GM19372 (cell line): ENCODE measurements around the gene LMTK3.

Experiments used
- ATAC-seq: cut with Tn5 transposase; IDR thresholded peaks from one replicate; pipeline ENCODE4 v1.9.1; 2021; ENCODE audit warnings: mild to moderate bottlenecking, low read depth, moderate library complexity; ENCODE audit not compliant: unreplicated experiment

The LMTK3 gene

GRCh38 chr19:48474084-48474592 lies 37.5 kb downstream of the LMTK3 start:
- ATAC-seq = no peak

- ATAC-seq = no peak
Observed at GRCh38 chr19:48473161-48473966, 38.3 kb downstream of the LMTK3 start.

- no peak for ATAC-seq
Observed at GRCh38 chr19:48471836-48472235, 39.8 kb downstream of the LMTK3 start.

DNA sequence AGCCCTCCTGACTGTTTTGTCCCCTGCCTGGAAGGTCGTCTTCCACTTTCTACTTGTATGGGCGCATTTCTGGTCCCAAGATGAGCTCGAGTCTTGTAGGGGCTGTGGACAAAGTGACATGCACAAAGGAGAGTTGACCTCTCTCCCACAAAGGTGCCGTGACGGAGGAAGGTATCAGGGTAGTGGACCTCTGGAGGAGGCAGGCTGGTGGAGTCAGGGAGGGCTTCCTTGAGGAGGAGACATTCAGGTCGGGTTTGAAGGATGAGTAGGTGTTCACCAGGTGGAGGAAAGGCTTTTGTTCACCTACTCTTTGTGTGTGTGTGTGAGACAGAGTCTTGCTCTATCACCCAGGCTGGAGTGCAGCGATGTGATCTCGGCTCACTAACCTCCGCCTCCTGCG lies 40.8 kb downstream of the LMTK3 start:
- ATAC-seq = no peak

- ATAC-seq = no peak
Observed at GRCh38 chr19:48469934-48470680, 41.5 kb downstream of the LMTK3 start.

DNA sequence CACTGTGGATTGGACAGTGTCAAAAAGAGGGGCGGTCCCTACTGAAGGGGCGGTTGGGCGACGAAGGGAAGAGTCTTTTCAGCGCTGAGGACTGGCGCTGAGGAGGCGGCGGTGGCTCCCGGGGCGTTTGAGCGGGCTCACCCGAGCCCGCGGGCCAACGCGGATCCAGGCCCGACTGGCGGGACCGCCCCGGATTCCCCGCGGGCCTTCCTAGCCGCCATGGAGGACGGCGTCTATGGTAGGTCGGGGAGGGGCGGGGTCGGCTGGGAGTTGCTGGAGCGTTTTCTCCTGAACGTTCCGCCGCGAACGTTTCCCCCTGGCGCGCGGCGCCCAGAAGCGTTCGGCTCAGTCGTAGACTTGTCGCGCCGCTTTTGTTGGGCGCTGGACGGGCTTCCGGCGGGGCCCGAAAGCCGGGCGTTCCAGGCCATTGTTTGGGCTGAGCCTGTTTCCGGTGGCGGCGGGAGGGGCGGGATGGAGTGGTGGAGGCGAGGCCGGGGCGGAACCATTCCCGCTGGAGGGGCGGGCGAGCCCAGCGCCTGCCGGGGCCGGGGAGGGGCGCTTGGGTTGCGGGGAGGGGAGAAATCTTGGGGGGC lies 42.2 kb downstream of the LMTK3 start, which contains the start of gene CYTH2:
CYTH2 (plus strand) TSS at position 81 of the 593 bp plus-strand sequence; CDS start at position 220, 139 bp downstream.
- ATAC-seq = peak; percentile 18

DNA sequence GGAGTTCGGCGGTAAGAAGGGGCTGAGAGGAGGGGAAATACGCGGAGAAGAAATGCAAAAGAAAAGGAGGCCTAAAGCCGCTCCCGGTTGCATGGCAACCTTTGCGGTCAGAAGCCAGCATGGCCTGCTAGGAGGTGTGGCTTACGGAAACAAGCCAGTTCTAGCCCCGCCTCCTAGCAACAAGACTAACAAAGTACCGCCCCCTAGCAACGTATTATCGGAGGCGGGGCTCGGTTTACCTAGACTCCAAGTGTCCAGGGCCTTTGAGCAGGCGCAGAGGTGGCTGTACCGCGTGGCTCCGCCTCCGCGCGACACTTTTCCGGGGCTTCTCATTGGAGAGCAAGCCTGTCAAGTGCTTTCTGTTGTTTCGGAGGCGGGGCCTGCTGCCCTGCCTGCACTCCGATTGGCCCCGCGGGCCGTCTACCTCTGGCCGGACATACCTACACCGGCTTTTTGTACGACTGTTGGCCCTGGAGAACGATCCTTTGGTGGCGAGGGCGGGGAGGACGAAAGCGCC lies 42.8 kb downstream of the LMTK3 start:
- ATAC-seq = peak; percentile 91

GRCh38 chr19:48466561-48467325 lies 44.9 kb downstream of the LMTK3 start:
- ATAC-seq = no peak

- ATAC-seq = no peak
Observed at GRCh38 chr19:48465215-48465614, 46.4 kb downstream of the LMTK3 start.

DNA sequence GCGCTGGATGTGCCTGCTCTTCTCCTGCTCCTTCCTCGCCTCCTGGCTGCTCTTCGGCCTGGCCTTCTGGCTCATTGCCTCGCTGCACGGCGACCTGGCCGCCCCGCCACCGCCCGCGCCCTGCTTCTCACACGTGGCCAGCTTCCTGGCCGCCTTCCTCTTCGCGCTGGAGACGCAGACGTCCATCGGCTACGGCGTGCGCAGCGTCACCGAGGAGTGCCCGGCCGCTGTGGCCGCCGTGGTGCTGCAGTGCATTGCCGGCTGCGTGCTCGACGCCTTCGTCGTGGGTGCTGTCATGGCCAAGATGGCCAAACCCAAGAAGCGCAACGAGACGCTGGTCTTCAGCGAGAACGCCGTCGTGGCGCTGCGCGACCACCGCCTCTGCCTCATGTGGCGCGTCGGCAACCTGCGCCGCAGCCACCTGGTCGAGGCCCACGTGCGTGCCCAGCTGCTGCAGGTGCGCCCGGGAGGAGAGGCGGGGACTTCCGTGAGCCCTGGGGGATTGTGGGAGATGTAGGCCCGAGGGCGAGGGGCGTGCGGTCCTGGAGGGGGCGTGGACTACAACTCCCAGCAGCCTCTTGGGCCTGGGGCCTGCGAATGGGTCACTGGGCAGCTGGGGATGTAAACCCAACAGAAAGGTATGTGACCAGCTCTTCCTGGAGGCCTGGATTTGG lies 49.5 kb downstream of the LMTK3 start:
- no peak for ATAC-seq

GRCh38 chr19:48461651-48461981 lies 50.0 kb downstream of the LMTK3 start:
- no peak for ATAC-seq

DNA sequence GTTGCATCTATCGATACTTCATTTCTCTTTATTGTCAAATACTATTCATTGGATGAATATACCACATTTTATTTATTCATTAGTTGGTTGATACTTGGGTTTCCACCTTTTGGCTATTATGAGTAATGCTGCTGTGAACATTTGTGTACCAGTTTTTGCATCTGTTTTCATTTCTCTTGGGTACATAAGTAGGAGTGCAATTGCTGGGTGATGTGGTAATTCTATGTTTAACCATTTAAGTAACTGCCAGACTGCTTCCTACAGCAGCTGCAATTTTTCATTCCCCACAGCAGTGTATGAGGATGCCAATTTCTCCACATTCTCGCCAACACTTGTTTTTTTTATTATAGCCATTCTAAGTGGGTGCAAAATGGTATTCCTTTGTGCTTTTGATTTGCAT lies 53.6 kb downstream of the LMTK3 start:
- no peak for ATAC-seq

GRCh38 chr19:48456864-48457263 lies 54.8 kb downstream of the LMTK3 start:
- no peak for ATAC-seq

DNA sequence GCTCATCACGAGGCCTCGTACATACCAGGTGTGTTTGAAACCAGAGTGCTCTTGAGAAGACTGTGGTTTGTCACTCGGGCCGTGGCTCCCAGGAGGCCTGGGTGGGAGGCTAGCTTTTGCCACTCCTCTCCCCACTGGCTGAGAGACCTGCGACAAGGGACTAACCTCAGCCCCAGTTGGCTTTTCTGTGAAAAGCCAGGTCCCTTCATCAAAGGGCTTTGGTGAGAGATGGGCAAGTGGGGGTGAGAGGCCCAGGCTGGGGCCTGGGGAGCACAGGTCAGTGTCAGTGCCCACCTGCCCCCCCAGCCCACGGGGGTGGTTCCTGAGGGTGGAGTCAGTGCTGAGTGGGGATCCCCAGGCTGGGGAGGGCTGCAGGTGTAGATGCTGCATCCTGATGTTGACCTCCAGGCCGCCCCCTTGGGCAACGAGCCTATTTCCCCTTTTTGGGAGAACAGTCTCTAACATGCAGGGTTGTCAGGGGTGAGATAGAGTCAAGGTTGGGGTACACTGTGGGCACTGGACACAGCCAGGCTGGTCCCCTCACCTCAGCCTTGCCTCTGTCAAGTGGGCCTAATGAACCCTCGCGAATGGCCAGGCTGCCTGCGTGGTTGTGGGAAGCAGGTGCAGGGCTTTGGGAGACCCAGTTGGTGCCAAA lies 55.6 kb downstream of the LMTK3 start:
- ATAC-seq = no peak

GRCh38 chr19:48455171-48455907 lies 56.3 kb downstream of the LMTK3 start, which contains the start of gene KCNJ14:
KCNJ14 (plus strand) TSS chr19:48455574; CDS start chr19:48461725, 6,151 bp downstream.
- ATAC-seq = no peak

GRCh38 chr19:48454150-48454730 lies 57.4 kb downstream of the LMTK3 start:
- no peak for ATAC-seq

DNA sequence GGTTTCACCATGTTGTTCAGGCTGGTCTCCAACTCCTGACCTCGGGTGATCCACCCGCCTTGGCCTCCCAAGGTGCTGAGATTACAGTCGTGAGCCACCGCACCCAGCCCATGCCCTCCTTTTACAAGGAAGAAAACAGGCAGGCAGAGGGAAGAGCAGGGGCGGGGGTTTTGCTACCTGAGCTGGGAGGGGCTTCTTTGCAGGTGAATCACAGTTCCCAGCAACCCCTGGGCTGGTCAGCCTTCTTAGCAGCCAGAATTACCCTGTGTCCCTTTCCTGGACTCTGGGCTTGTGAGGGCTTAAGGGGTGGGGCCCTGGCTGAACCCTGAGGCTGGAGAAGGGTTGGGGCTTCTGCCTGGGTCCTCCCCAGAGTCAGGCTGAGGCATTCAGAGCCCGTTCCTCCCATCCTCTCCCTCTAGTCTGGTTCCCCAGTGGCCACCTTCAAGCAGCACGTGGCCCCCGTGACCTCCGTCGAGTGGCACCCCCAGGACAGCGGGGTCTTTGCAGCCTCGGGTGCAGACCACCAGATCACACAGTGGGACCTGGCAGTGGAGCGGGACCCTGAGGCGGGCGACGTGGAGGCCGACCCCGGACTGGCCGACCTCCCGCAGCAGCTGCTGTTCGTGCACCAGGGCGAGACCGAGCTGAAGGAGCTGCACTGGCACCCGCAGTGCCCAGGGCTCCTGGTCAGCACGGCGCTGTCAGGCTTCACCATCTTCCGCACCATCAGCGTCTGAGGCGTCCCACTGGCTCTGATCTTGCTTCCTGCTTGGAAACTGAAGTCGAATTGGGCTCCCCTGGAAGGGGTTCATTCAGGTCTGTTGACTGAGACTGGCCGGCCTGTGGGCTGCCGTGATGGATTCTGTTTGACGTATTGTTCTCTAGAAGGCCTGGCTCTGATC lies 59.1 kb downstream of the LMTK3 start:
- ATAC-seq = no peak
